ENCODE data around the gene VAMP2.

The VAMP2 gene

GRCh38 chr17:8117980-8118768, 44.6 kb downstream of the VAMP2 start, which contains the start of gene ALOXE3:
ALOXE3 (minus strand) TSS chr17:8118514; CDS start chr17:8117990, 524 bp downstream.
- Histone ChIP-seq H3K9ac (no peak within 1 kb of the TSS), H3K4me2 (peak within 1 kb of the TSS; percentile 33; the same call in 1 of the 2 replicates), H3K27me3 (ENCODE audit: insufficient read depth, low read depth) (no peaks in the 10 kb centered on the region; the same call in 1 of the 2 replicates)

GRCh38 chr17:8117367-8117979, 45.3 kb downstream of the VAMP2 start:
- H4K20me1 ChIP-seq (ENCODE audit: insufficient read depth) = no peaks in the 10 kb centered on the region
- H3K27me3 ChIP-seq (ENCODE audit: insufficient read depth, low read depth) = no peaks in the 10 kb centered on the region; the same call in 1 of the 2 replicates

More at GRCh38 chr17:8117980-8118768, 44.6 kb downstream of the VAMP2 start, which contains the start of gene ALOXE3:
- H3K79me2 ChIP-seq (ENCODE audit: insufficient read depth, low read depth) = no peaks in the 10 kb centered on the region
- H4K20me1 ChIP-seq (ENCODE audit: insufficient read depth) = no peaks in the 10 kb centered on the region
- no peak within 1 kb of the TSS for H3K4me3 ChIP-seq (IDR thresholded peaks at IDR 0.05; ENCODE audit: insufficient read depth, low read depth, low read length)
- H3K27ac ChIP-seq = no peak within 1 kb of the TSS; the same call in 1 of the 2 replicates
- H2AFZ ChIP-seq (ENCODE audit: low read depth) = peak within 1 kb of the TSS; percentile 47; the same call in 1 of the 2 replicates
- no peak for TF ChIP-seq CTCF (conservative IDR thresholded peaks at IDR 0.05; ENCODE audit: low read depth, low read length)
- no peaks in the 10 kb centered on the region for H3K4me1 ChIP-seq (ENCODE audit: low read depth, poor library complexity, severe bottlenecking)
- H3K36me3 ChIP-seq (ENCODE audit: insufficient read depth) = no peaks in the 10 kb centered on the region

GRCh38 chr17:8116776-8117175, 46.0 kb downstream of the VAMP2 start:
- Histone ChIP-seq H3K79me2 (ENCODE audit: insufficient read depth, low read depth) (no peaks in the 10 kb centered on the region), H3K27ac (no peak overlapping the region), H3K9ac (no peak overlapping the region), H3K36me3 (ENCODE audit: insufficient read depth) (no peaks in the 10 kb centered on the region), H3K4me3 (IDR thresholded peaks at IDR 0.05; ENCODE audit: insufficient read depth, low read depth, low read length) (no peak overlapping the region), H4K20me1 (ENCODE audit: insufficient read depth) (no peaks in the 10 kb centered on the region), H3K4me2 (no peak overlapping the region), H2AFZ (ENCODE audit: low read depth) (no peak overlapping the region), H3K27me3 (ENCODE audit: insufficient read depth, low read depth) (no peaks in the 10 kb centered on the region; the same call in 1 of the 2 replicates), H3K4me1 (ENCODE audit: low read depth, poor library complexity, severe bottlenecking) (no peaks in the 10 kb centered on the region)
- TF ChIP-seq CTCF (conservative IDR thresholded peaks at IDR 0.05; ENCODE audit: low read depth, low read length) = no peak

More at GRCh38 chr17:8117367-8117979, 45.3 kb downstream of the VAMP2 start:
- Histone ChIP-seq H2AFZ (ENCODE audit: low read depth) (peak overlapping the region; percentile 47; the same call in 1 of the 2 replicates), H3K4me2 (peak overlapping the region; percentile 33; the same call in 1 of the 2 replicates), H3K27ac (no peak overlapping the region), H3K9ac (no peak overlapping the region), H3K79me2 (ENCODE audit: insufficient read depth, low read depth) (no peaks in the 10 kb centered on the region), H3K4me1 (ENCODE audit: low read depth, poor library complexity, severe bottlenecking) (no peaks in the 10 kb centered on the region), H3K4me3 (IDR thresholded peaks at IDR 0.05; ENCODE audit: insufficient read depth, low read depth, low read length) (no peak overlapping the region), H3K36me3 (ENCODE audit: insufficient read depth) (no peaks in the 10 kb centered on the region)
- no peak for TF ChIP-seq CTCF (conservative IDR thresholded peaks at IDR 0.05; ENCODE audit: low read depth, low read length)

- Histone ChIP-seq H2AFZ (ENCODE audit: low read depth) (no peak overlapping the region), H3K4me2 (no peak overlapping the region), H4K20me1 (ENCODE audit: insufficient read depth) (no peaks in the 10 kb centered on the region), H3K27ac (no peak overlapping the region), H3K4me1 (ENCODE audit: low read depth, poor library complexity, severe bottlenecking) (no peaks in the 10 kb centered on the region), H3K36me3 (ENCODE audit: insufficient read depth) (no peaks in the 10 kb centered on the region), H3K79me2 (ENCODE audit: insufficient read depth, low read depth) (no peaks in the 10 kb centered on the region), H3K4me3 (IDR thresholded peaks at IDR 0.05; ENCODE audit: insufficient read depth, low read depth, low read length) (no peak overlapping the region), H3K9ac (no peak overlapping the region), H3K27me3 (ENCODE audit: insufficient read depth, low read depth) (no peaks in the 10 kb centered on the region; the same call in 1 of the 2 replicates)
- no peak for TF ChIP-seq CTCF (conservative IDR thresholded peaks at IDR 0.05; ENCODE audit: low read depth, low read length)
These were observed 51.8 kb downstream of the VAMP2 start for GRCh38 chr17:8110907-8111306.

Measured in KMS-11 (cell line).